ENCODE measurements around the gene MED16. TPM values are rescaled to one million over a fixed set of nuclear protein-coding genes. Genes with fewer than 3 reads are reported as not detected.
A peak's percentile ranks its signal among the peaks of the same experiment; 100 is the strongest.

The MED16 gene
- total RNA-seq, 6 experiments from 2014 or later: 32.0 to 35.7 (median 33.3) TPM

DNA sequence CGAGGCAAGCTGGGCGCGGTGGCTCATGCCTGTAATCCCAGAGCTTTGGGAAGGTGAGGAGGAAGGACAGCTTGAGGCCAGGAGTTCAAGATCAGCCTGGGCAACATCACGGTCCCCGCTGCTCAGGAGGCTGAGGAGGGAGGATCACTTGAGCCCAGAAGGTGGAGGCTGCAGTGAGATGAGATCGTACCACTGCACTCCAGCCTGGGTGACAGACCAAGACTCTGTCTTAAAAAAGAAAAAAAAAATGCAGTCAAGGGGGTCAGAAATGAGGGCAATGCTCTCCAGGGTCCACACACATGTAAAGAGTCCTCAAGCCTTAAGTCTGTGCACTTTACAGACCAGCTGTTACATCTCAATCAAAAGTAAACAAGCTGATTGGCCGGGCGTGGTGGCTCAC, 11.6 kb upstream of the MED16 start:
- WGBS (ENCODE audit: insufficient coverage, low coverage, low lambda C conversion rate, missing lambda C conversion rate): 91% methylated on average over 4 of the region's 8 CpGs
- no peak overlapping the region for H3K27ac ChIP-seq
- intact Hi-C loops (cut with DNase I): no loop called here
- TF ChIP-seq, protein P1, sequence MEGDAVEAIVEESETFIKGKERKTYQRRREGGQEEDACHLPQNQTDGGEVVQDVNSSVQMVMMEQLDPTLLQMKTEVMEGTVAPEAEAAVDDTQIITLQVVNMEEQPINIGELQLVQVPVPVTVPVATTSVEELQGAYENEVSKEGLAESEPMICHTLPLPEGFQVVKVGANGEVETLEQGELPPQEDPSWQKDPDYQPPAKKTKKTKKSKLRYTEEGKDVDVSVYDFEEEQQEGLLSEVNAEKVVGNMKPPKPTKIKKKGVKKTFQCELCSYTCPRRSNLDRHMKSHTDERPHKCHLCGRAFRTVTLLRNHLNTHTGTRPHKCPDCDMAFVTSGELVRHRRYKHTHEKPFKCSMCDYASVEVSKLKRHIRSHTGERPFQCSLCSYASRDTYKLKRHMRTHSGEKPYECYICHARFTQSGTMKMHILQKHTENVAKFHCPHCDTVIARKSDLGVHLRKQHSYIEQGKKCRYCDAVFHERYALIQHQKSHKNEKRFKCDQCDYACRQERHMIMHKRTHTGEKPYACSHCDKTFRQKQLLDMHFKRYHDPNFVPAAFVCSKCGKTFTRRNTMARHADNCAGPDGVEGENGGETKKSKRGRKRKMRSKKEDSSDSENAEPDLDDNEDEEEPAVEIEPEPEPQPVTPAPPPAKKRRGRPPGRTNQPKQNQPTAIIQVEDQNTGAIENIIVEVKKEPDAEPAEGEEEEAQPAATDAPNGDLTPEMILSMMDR (IDR thresholded peaks at IDR 0.05): no peak
- TF ChIP-seq POLR2A (IDR thresholded peaks at IDR 0.05): no peak
- H3K27me3 ChIP-seq: no peaks in the 10 kb centered on the region
- no peak for ATAC-seq
- no peak overlapping the region for H3K4me3 ChIP-seq
- no peaks in the 10 kb centered on the region for H3K36me3 ChIP-seq
- H3K4me1 ChIP-seq: peaks cover 0 to 11% (median 0%) of the 10 kb centered on the region in 4 donors
- H3K9me3 ChIP-seq: no peaks in the 10 kb centered on the region
- no peak for DNase-seq

DNA sequence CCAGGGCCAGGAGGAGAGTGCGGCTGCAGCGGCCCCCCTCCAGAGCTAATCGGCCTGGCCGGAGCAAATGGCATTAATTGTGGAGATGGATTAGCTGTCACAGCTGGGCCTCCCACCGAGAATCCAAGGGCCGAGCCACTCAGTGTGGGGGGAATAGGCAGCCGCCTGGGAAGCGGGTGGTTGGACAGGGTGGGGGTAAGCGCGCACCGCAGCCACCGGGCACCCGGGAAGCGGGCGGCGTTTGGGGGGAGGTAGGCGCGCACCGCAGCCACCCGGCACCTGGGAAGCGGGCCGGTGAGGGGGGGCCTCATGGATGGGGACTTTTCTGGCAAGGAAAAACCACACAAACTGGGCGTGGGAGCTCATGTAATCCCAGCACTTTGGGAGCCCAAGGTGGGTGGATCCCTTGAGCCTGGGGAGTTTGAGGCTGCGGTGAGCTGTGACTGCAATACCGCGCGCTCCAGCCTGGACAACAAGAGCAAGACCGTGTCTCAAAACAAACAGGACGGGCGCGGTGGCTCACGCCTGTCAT, 10.3 kb upstream of the MED16 start:
- ATAC-seq (no peak), DNase-seq (no peak)
- intact Hi-C loops (cut with DNase I): no loop called here
- Histone ChIP-seq H3K36me3 (peaks cover 0 to 4% (median 0%) of the 10 kb centered on the region in 4 donors), H3K27ac (no peak overlapping the region), H3K27me3 (no peaks in the 10 kb centered on the region), H3K9me3 (no peaks in the 10 kb centered on the region), H3K4me1 (peaks cover 0 to 11% (median 0%) of the 10 kb centered on the region in 4 donors), H3K4me3 (no peak overlapping the region)
- WGBS (ENCODE audit: insufficient coverage, low coverage, low lambda C conversion rate, missing lambda C conversion rate): 89% methylated on average over 4 of the region's 32 CpGs
- TF ChIP-seq, protein P1 (IDR thresholded peaks at IDR 0.05): no peak
- TF ChIP-seq POLR2A (IDR thresholded peaks at IDR 0.05): no peak

DNA sequence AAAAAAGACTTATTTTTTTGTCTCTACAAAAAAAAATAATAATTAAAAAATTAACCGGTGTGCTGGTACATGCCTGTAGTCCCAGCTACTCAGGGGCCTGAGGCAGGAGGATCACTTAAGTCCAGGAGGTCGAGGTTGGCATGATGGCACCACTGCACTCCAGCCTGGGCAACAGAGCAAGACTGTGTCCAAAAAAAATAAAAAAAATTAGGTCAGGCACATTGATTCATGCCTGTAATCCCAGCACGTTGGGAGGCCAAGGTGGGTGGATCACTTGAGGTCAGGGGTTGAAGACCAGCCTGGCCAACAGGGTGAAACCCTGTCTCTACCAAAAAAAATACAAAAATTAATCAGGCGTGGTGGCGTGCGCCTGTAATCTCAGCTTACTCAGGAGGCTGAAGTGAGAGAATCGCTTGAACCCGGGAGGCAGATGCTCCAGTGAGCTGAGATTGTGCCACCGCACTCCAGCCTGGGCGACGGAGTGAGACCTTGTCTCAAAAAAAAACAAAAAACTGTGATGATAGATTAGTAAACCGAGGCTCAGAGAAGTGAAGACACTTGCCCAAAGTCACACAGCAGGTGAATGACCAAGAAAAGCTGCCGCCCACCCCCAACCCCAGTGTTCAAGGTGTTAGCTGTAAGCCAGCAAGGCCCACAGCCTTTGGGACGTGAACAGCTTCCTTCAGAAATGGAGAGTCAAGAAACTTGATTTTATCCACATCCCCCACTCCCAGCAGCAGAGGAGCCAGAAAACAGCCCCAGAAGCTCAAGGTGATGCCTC, 9.6 kb upstream of the MED16 start:
- H3K36me3 ChIP-seq: peaks cover 0 to 4% (median 0%) of the 10 kb centered on the region in 4 donors
- intact Hi-C loops (cut with DNase I): no loop called here
- ATAC-seq (peak; percentile 67 to 90 (median 78)), DNase-seq (peak in 1 of 3 donors; percentile 79)
- 61% methylated on average over 5 of the region's 14 CpGs for WGBS (ENCODE audit: insufficient coverage, low coverage, low lambda C conversion rate, missing lambda C conversion rate)
- peak overlapping the region in 1 of 3 donors; percentile 29 for H3K27ac ChIP-seq
- no peaks in the 10 kb centered on the region for H3K27me3 ChIP-seq
- no peak overlapping the region for H3K4me3 ChIP-seq
- H3K9me3 ChIP-seq: no peaks in the 10 kb centered on the region
- TF ChIP-seq, protein P1 (IDR thresholded peaks at IDR 0.05): no peak
- TF ChIP-seq POLR2A (IDR thresholded peaks at IDR 0.05): no peak
- H3K4me1 ChIP-seq: peaks cover 0 to 11% (median 0%) of the 10 kb centered on the region in 4 donors

DNA sequence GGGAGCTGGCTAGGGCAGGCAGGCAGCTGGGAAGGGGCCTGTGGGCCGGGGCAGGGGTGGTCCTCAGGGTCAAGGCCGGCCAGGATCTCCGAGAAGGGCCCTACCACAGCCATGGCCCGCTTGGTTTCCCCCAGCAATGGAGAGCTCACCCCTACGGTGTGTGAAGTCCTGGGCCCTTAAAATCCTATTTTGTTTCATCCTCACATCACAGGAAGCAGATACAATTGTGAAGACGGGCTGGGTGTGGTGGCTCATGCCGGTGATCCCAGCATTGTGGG, 9.0 kb upstream of the MED16 start:
- no peak for DNase-seq
- peak overlapping the region in 1 of 3 donors; percentile 29 for H3K27ac ChIP-seq
- no peak overlapping the region for H3K4me3 ChIP-seq
- no peaks in the 10 kb centered on the region for H3K27me3 ChIP-seq
- no peak for ATAC-seq
- TF ChIP-seq, protein P1 (IDR thresholded peaks at IDR 0.05): no peak
- TF ChIP-seq POLR2A (IDR thresholded peaks at IDR 0.05): no peak
- H3K9me3 ChIP-seq: no peaks in the 10 kb centered on the region
- H3K36me3 ChIP-seq: peaks cover 0 to 6% (median 0%) of the 10 kb centered on the region in 4 donors
- 65% methylated on average over 3 of the region's 7 CpGs for WGBS (ENCODE audit: insufficient coverage, low coverage, low lambda C conversion rate, missing lambda C conversion rate)
- peaks cover 0 to 11% (median 0%) of the 10 kb centered on the region in 4 donors for H3K4me1 ChIP-seq
- intact Hi-C loops (cut with DNase I): no loop called here

Data from right lobe of liver (tissue), 6 donors.